GM18511 (cell line): Measurements from ENCODE around the gene MMP8.
A peak's percentile ranks its signal among the peaks of the same experiment; 100 is the strongest.
"Not testable (repeated sequence)": the region's sequence is repeated elsewhere in the genome, so short reads cannot be mapped to it uniquely, and the experiment has no call there.

Experiments
- ATAC-seq: cut with Tn5 transposase; IDR thresholded peaks from one replicate; pipeline ENCODE4 v1.9.1; 2021; ENCODE audit warnings: mild to moderate bottlenecking, moderate library complexity; ENCODE audit not compliant: unreplicated experiment

The MMP8 gene

GRCh38 chr11:102724904-102725500 is at the start of gene MMP8:
Gene MMP8, minus strand, starts transcription at chr11:102724954. Its CDS starts 99 bp downstream, at chr11:102724855.
- no peak for ATAC-seq

GRCh38 chr11:102773386-102773785 is 48.6 kb upstream of the MMP8 start:
- no peak for ATAC-seq

- no peak for ATAC-seq
Measured at GRCh38 chr11:102771351-102771750, 46.6 kb upstream of the MMP8 start.

- no peak for ATAC-seq
Measured at GRCh38 chr11:102770191-102770590, 45.4 kb upstream of the MMP8 start.

GRCh38 chr11:102767800-102768199 is 43.0 kb upstream of the MMP8 start:
- no peak for ATAC-seq

GRCh38 chr11:102763440-102763839 is 38.7 kb upstream of the MMP8 start:
- ATAC-seq, result no peak

GRCh38 chr11:102762361-102762767 is 37.6 kb upstream of the MMP8 start:
- ATAC-seq, result no peak

- no peak for ATAC-seq
Measured at GRCh38 chr11:102761646-102762238, 37.0 kb upstream of the MMP8 start.

GRCh38 chr11:102760344-102761035 is 35.7 kb upstream of the MMP8 start:
- no peak for ATAC-seq

GRCh38 chr11:102757823-102758549 is 33.2 kb upstream of the MMP8 start:
- ATAC-seq, result no peak

- no peak for ATAC-seq
Measured at GRCh38 chr11:102753267-102753666, 28.5 kb upstream of the MMP8 start.

GRCh38 chr11:102751673-102752072 is 26.9 kb upstream of the MMP8 start:
- no peak for ATAC-seq

- ATAC-seq, result no peak
Measured at GRCh38 chr11:102749101-102749722, 24.5 kb upstream of the MMP8 start.

GRCh38 chr11:102746746-102747578 is 22.2 kb upstream of the MMP8 start:
- not testable (repeated sequence) for ATAC-seq

GRCh38 chr11:102734650-102735049 is 9.9 kb upstream of the MMP8 start:
- no peak for ATAC-seq

GRCh38 chr11:102733232-102733875 is 8.6 kb upstream of the MMP8 start:
- peak; percentile 93 for ATAC-seq

- ATAC-seq, result not testable (repeated sequence)
Measured at GRCh38 chr11:102730944-102731343, 6.2 kb upstream of the MMP8 start.

- no peak for ATAC-seq
Measured at GRCh38 chr11:102729849-102730815, 5.4 kb upstream of the MMP8 start.

GRCh38 chr11:102727890-102728289 is 3.1 kb upstream of the MMP8 start:
- ATAC-seq, result no peak
